ENCODE measurements around the gene MYH15. TPM values are rescaled to one million over a fixed set of nuclear protein-coding genes. Genes with fewer than 3 reads are reported as not detected.

Gene MYH15
- total RNA-seq, 2 experiments from 2014 or later = 0.09 to 0.58 TPM

DNA sequence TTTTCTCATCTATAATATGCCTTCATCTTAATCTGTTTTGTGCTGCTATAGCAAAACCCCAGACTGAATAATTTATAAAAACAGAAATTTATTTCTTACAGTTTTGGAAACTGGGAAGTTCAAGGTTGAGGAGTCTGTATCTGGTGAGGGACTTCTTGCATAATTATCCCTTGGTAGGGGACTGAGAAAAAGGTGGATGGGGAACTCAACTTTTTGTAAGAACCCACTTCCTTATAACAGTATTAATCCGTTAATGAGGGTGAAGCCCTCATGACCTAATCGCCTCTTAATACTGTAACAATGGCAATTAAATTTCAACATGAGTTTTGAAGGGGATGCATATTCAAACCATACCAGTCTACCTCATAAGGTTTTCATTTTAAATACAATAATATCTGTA lies 17.4 kb upstream of the MYH15 start:
- POLR2A ChIA-PET = no interaction called here
- no peaks in the 10 kb centered on the region for H3K9me3 Mint-ChIP-seq (ENCODE audit: low read depth)

DNA sequence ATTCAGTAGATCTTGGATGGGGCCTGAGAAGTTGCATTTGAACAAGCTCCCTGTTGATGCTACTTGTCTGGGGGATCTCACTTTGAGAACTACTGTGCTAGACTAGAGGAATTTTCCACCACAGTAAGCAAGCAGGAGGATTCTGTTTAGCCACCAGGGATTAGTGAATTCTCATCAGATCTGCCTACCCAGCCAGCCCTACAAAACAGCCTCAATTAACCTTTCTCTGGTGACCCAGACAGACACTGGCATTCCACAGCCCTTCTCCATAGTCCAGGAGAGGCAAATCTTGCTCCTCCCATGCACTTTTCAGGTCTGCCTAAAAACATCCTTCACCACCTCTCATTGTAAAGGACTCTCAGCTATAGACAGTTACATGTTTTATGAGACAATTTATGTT lies 16.7 kb upstream of the MYH15 start:
- Mint-ChIP-seq H3K4me3 (no peak overlapping the region), H3K27ac (no peak overlapping the region), H3K4me1 (no peaks in the 10 kb centered on the region), H3K9me3 (ENCODE audit: low read depth) (no peaks in the 10 kb centered on the region), H3K27me3 (peaks cover 13% of the 10 kb centered on the region), H3K36me3 (ENCODE audit: low read depth) (no peaks in the 10 kb centered on the region)
- intact Hi-C loops (cut with DNase I, micrococcal nuclease) = no loop called here
- no peak for ATAC-seq
- DNase-seq = no peak
- CTCF ChIA-PET = interaction anchor here (0.6 to 0.9 kb wide), 2 partner anchors 24 to 26 kb away, joined by 3 to 4 read pairs; no protein-coding TSS in a partner anchor
- POLR2A ChIA-PET = no interaction called here

More for the DNA sequence above, 17.4 kb upstream of the MYH15 start:
- Mint-ChIP-seq H3K36me3 (ENCODE audit: low read depth) (no peaks in the 10 kb centered on the region), H3K4me3 (no peak overlapping the region), H3K4me1 (no peaks in the 10 kb centered on the region), H3K27ac (no peak overlapping the region), H3K27me3 (peaks cover 13% of the 10 kb centered on the region)
- ATAC-seq (no peak), DNase-seq (no peak)
- intact Hi-C loops (cut with DNase I, micrococcal nuclease) = no loop called here
- CTCF ChIA-PET = interaction anchor here (0.6 kb wide), 1 partner anchor 25 kb away, joined by 4 read pairs; no protein-coding TSS in a partner anchor

DNA sequence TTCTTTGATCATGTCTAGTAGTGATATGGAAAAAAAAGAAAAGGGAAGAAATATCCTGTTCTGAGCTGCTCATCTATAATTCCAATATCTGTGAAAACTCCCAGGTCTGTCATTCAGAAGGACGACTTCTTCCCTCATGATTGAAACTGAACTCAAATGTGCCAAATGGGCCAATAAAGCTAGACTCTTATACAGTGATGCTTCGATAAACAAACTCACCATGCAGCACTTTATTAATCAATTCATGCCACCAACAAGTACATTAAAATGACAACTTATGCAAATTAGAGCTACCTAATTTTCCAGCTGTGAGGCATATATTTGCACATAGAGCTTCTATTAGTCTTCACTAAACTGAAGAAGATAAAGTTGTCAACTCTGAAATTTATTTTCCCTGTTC lies 15.6 kb upstream of the MYH15 start:
- Mint-ChIP-seq H3K27me3 (peaks cover 11% of the 10 kb centered on the region), H3K9me3 (ENCODE audit: low read depth) (no peaks in the 10 kb centered on the region), H3K4me3 (no peak overlapping the region), H3K4me1 (no peaks in the 10 kb centered on the region), H3K36me3 (ENCODE audit: low read depth) (no peaks in the 10 kb centered on the region), H3K27ac (no peak overlapping the region)
- ChIA-PET CTCF (interaction anchor here (0.6 to 2.3 kb wide), 5 partner anchors 9 to 122 kb away, joined by 3 to 7 read pairs (median 4); no protein-coding TSS in a partner anchor), POLR2A (interaction anchor here (0.6 kb wide), 1 partner anchor 497 kb away, joined by 5 read pairs; no protein-coding TSS in a partner anchor)
- intact Hi-C loops (cut with DNase I, micrococcal nuclease) = no loop called here
- ATAC-seq = no peak
- no peak for DNase-seq

DNA sequence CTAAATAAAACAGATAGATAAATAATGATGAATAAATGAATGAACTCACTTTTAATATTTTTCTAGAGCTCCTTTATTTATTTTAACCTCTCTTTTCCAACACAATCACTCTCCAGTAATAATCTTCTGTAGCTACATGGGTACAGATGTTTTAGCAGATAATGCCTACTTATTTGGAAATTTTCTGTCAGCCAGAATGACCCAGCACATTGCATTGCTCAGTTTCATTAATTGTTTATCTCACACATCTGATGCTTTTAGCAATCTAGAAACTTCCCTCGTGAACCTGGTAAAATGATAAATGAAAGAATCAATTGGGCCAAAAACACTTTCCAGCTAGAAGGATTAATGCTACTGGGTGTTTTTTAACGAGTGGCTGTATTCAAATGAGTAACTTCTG lies 14.9 kb upstream of the MYH15 start:
- ChIA-PET POLR2A (interaction anchor here (0.6 kb wide), 1 partner anchor 496 kb away, joined by 5 read pairs; no protein-coding TSS in a partner anchor), CTCF (interaction anchor here (0.9 to 2.3 kb wide), 4 partner anchors 9 to 38 kb away, joined by 3 to 7 read pairs (median 4); no protein-coding TSS in a partner anchor)
- Mint-ChIP-seq H3K4me3 (no peak overlapping the region), H3K9me3 (ENCODE audit: low read depth) (no peaks in the 10 kb centered on the region), H3K4me1 (no peaks in the 10 kb centered on the region), H3K27me3 (peaks cover 6% of the 10 kb centered on the region), H3K36me3 (ENCODE audit: low read depth) (no peaks in the 10 kb centered on the region), H3K27ac (no peak overlapping the region)
- ATAC-seq (no peak), DNase-seq (no peak)
- intact Hi-C loops (cut with DNase I, micrococcal nuclease) = no loop called here

DNA sequence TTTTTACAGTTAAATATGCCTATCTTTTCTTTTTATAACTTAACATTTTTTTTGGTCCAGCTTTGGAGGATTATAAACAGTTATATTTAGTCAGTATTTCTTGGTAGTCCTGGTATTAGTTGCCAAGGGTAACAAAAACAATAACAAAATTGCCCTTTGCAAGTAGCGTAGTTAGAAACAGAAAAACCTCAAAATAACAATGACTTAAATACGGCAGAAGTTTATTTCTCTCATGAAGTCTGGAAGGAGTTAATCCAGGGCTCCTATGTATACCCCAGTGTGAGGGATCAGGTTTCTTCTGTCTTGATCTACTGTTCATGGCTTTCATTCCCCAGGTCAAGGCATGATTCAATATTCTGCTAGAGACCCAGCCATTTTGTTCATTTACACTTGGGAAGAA lies 14.1 kb upstream of the MYH15 start:
- H3K4me3 Mint-ChIP-seq = no peak overlapping the region
- no peak for DNase-seq
- no peak overlapping the region for H3K27ac Mint-ChIP-seq
- intact Hi-C loops (cut with DNase I, micrococcal nuclease) = no loop called here
- ChIA-PET CTCF (interaction anchor here (0.9 to 2.3 kb wide), 2 partner anchors 15 to 28 kb away, joined by 3 to 6 read pairs; no protein-coding TSS in a partner anchor), POLR2A (no interaction called here)
- H3K4me1 Mint-ChIP-seq = no peaks in the 10 kb centered on the region
- no peaks in the 10 kb centered on the region for H3K36me3 Mint-ChIP-seq (ENCODE audit: low read depth)
- no peak for ATAC-seq
- peaks cover 3% of the 10 kb centered on the region for H3K27me3 Mint-ChIP-seq
- no peaks in the 10 kb centered on the region for H3K9me3 Mint-ChIP-seq (ENCODE audit: low read depth)

DNA sequence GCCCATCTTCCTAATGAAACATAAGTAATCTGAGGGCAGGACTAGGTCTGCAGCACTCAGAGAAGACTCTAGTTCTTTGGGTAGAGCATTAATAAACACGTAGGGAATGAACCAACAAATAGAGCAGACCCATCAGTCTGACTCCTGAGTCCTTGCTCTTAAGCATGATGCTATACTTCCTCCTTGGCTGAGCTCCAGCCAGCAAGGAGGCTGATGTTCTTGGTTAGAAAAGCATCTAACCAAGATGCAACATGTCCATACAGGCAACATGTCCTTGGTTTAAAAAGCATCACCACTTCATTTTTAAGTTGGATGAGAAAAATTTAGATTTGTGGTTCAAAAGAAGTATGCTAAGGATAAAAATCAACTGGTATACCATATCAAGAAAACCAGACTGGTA lies 8.5 kb upstream of the MYH15 start:
- H3K9me3 Mint-ChIP-seq (ENCODE audit: low read depth) = no peaks in the 10 kb centered on the region
- DNase-seq = no peak
- no peak for ATAC-seq
- no peak overlapping the region for H3K4me3 Mint-ChIP-seq
- H3K27me3 Mint-ChIP-seq = no peaks in the 10 kb centered on the region
- no peaks in the 10 kb centered on the region for H3K36me3 Mint-ChIP-seq (ENCODE audit: low read depth)
- intact Hi-C loops (cut with DNase I, micrococcal nuclease) = no loop called here
- CTCF ChIA-PET = no interaction called here
- no peaks in the 10 kb centered on the region for H3K4me1 Mint-ChIP-seq
- H3K27ac Mint-ChIP-seq = no peak overlapping the region
- POLR2A ChIA-PET = no interaction called here

DNA sequence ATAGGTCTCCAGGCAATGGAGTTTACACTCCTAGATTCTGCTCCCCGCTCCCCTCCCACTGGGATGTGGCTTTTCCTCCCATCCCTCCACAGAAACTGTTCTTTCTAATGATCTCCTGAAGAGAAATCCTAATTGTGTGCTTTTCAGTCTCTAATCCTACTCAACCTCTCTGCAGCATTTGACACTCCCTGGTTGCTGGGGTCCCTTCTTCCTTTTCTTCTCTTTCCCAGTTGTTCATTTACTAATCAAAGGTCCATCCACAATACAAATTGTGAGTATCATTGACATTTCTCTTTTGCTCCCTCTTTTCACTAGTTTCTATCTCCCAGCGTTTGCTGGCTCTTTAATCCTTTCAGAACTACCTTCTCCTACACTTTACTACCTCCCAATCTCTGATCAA lies 6.5 kb upstream of the MYH15 start:
- Mint-ChIP-seq H3K27me3 (no peaks in the 10 kb centered on the region), H3K36me3 (ENCODE audit: low read depth) (no peaks in the 10 kb centered on the region), H3K27ac (no peak overlapping the region), H3K4me3 (no peak overlapping the region), H3K9me3 (ENCODE audit: low read depth) (no peaks in the 10 kb centered on the region), H3K4me1 (no peaks in the 10 kb centered on the region)
- CTCF ChIA-PET = no interaction called here
- intact Hi-C loops (cut with DNase I, micrococcal nuclease) = no loop called here
- DNase-seq = no peak
- POLR2A ChIA-PET = no interaction called here
- ATAC-seq = no peak

DNA sequence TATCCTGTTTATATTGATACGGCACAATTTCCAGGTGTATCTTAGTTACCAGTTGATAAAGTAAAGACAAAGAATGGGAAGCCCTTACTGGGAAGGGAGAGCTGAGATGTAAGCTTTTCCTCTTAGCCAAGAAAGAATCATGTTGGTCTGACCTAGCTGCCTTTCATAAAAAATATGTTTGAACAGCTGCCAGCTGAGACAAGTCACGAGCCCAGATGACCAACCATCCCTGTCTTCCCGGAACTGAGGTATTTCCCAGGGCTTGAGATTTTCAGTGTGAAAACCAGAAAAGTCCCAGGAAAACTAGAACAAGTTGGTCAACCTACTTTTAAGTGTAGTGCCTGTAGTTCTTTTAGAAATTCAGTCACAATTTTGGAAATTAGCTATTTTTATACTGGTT lies 3.6 kb upstream of the MYH15 start:
- ATAC-seq = no peak
- Mint-ChIP-seq H3K27ac (no peak overlapping the region), H3K4me3 (no peak overlapping the region), H3K9me3 (ENCODE audit: low read depth) (no peaks in the 10 kb centered on the region), H3K27me3 (no peaks in the 10 kb centered on the region), H3K36me3 (ENCODE audit: low read depth) (no peaks in the 10 kb centered on the region), H3K4me1 (no peaks in the 10 kb centered on the region)
- DNase-seq = no peak
- intact Hi-C loops (cut with DNase I, micrococcal nuclease) = no loop called here
- CTCF ChIA-PET = interaction anchor here (0.9 kb wide), 1 partner anchor 25 kb away, joined by 3 read pairs; no protein-coding TSS in a partner anchor
- POLR2A ChIA-PET = no interaction called here

DNA sequence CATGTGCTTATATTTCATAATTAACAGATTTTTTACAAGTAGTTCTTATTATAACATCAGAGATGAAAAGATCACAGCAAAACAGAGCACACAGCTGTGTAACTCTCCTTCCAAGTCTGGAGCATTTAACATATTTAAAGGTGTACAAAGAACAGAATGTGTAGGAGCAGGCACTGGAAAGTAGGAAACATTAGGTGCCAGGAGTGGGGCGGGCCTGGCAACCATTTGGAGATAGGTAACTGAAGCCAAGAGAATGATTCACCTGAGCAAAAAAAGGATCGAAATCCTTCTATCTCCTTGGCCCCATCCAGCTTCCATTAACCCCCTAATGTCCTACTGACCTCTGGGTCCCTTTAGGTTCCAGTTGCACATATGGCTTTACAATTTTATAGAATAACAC lies 2.3 kb upstream of the MYH15 start:
- ChIA-PET CTCF (interaction anchor here (1.2 kb wide), 1 partner anchor 17 kb away, joined by 4 read pairs; no protein-coding TSS in a partner anchor), POLR2A (no interaction called here)
- Mint-ChIP-seq H3K9me3 (ENCODE audit: low read depth) (no peaks in the 10 kb centered on the region), H3K27ac (no peak overlapping the region), H3K27me3 (no peaks in the 10 kb centered on the region), H3K4me1 (no peaks in the 10 kb centered on the region), H3K4me3 (no peak overlapping the region), H3K36me3 (ENCODE audit: low read depth) (no peaks in the 10 kb centered on the region)
- DNase-seq (no peak), ATAC-seq (no peak)
- intact Hi-C loops (cut with DNase I, micrococcal nuclease) = no loop called here

DNA sequence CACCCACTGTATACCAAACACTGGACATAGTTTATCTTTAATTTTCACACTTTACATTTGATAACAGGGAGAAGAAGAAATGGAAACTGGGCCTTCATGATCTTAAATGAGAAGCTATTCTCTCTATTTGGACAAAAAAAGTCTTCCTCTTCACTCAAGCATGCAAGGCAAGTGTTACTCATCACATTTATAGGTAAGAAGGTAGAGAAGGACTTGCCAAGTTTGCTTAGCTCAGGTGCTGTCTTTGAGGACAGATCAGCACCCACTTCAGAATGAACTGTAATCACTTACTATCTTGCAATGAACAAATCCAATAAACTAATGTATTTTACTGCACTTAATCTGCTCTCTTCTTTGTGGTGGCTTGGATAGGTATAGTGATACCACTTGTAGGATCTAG lies 1.1 kb upstream of the MYH15 start:
- no peaks in the 10 kb centered on the region for H3K4me1 Mint-ChIP-seq
- no peak overlapping the region for H3K4me3 Mint-ChIP-seq
- no peak for DNase-seq
- intact Hi-C loops (cut with DNase I, micrococcal nuclease) = no loop called here
- no peaks in the 10 kb centered on the region for H3K36me3 Mint-ChIP-seq (ENCODE audit: low read depth)
- CTCF ChIA-PET = interaction anchor here (0.6 kb wide), 1 partner anchor 33 kb away, joined by 4 read pairs; no protein-coding TSS in a partner anchor
- no peaks in the 10 kb centered on the region for H3K27me3 Mint-ChIP-seq
- ATAC-seq = no peak
- POLR2A ChIA-PET = no interaction called here
- H3K9me3 Mint-ChIP-seq (ENCODE audit: low read depth) = no peaks in the 10 kb centered on the region
- no peak overlapping the region for H3K27ac Mint-ChIP-seq

DNA sequence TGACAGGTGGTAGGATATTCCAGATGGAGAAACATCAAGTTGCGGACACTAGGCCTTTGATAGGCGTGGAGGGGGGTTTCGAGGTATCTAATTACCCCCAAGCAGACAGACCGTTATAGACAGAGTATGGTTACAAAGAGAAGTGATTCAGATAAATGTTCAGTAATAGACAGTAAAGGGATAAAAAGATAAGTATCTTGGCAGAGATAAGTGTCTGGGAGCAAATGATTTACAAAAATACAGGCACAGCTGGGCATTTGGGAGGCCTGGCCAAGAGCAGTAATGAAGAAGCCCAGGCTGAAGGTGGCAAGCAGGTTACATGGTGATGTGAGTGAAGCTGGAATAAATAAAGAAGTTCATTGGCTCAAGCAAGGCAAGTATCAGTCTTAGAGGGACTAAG lies 659 bp upstream of the MYH15 start:
- H3K9me3 Mint-ChIP-seq (ENCODE audit: low read depth) = no peaks in the 10 kb centered on the region

DNA sequence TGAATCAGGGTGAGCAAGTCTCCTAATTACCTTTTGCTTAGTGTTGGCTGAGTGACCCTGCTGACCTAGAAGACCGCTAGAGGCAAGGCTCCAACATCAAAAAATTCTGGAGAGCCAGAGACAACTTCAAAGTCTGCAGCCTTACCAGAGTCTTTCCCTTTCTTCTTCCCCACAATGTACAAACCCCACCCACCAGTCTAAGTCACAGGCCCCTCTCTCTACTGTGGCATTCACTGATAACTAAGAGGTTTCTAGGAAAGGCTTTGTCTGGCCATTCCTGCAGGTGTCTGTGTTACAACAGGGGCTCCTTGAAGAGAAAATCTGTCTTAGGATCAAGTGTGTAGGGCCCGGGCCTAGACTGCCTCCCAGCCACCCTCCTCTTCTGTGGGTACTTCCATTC lies 525 bp downstream of the MYH15 start:
- intact Hi-C loops (cut with DNase I, micrococcal nuclease) = no loop called here
- Mint-ChIP-seq H3K27ac (no peak overlapping the region), H3K27me3 (no peaks in the 10 kb centered on the region), H3K4me1 (no peaks in the 10 kb centered on the region), H3K4me3 (no peak overlapping the region), H3K9me3 (ENCODE audit: low read depth) (no peaks in the 10 kb centered on the region), H3K36me3 (ENCODE audit: low read depth) (no peaks in the 10 kb centered on the region)
- CTCF ChIA-PET = interaction anchor here (0.8 to 1.0 kb wide), 2 partner anchors 43 to 405 kb away, joined by 3 read pairs; no protein-coding TSS in a partner anchor
- no peak for DNase-seq
- POLR2A ChIA-PET = no interaction called here
- no peak for ATAC-seq

More for the DNA sequence above, 659 bp upstream of the MYH15 start:
- H3K36me3 Mint-ChIP-seq (ENCODE audit: low read depth) = no peaks in the 10 kb centered on the region
- H3K4me1 Mint-ChIP-seq = no peaks in the 10 kb centered on the region
- intact Hi-C loops (cut with DNase I, micrococcal nuclease) = no loop called here
- H3K27me3 Mint-ChIP-seq = no peaks in the 10 kb centered on the region
- ChIA-PET POLR2A (no interaction called here), CTCF (no interaction called here)
- ATAC-seq (no peak), DNase-seq (no peak)
- no peak overlapping the region for H3K27ac Mint-ChIP-seq
- no peak overlapping the region for H3K4me3 Mint-ChIP-seq
